Loucy (cell line): ENCODE measurements around the gene PPIP5K1.

Experiments
- H2AFZ ChIP-seq: fragments of 200-600 bp; sonication (generic); 2 replicates; pipeline ENCODE4 v1.6.0; 2016; ENCODE audit warnings: antibody characterized with exemption, mild to moderate bottlenecking, low read length, moderate library complexity
- H3F3A ChIP-seq: fragments of 200-600 bp; 2 replicates; pipeline ENCODE4 v1.6.0; 2016; ENCODE audit warnings: antibody characterized with exemption, low read depth, mild to moderate bottlenecking
- H3K27me3 ChIP-seq: fragments of 200-600 bp; sonication (generic); 2 replicates; pipeline ENCODE4 v1.6.1; 2014; ENCODE audit warnings: low read length, mild to moderate bottlenecking; ENCODE audit not compliant: insufficient read depth, poor library complexity, severe bottlenecking
- H3K36me3 ChIP-seq: fragments of 200-600 bp; sonication (generic); 2 replicates; pipeline ENCODE4 v1.6.1; 2016; ENCODE audit warnings: low read length; ENCODE audit not compliant: insufficient read depth
- H3K4me1 ChIP-seq: fragments of 200-600 bp; sonication (generic); 2 replicates; pipeline ENCODE4 v1.5.1; 2014; ENCODE audit warnings: low read length, mild to moderate bottlenecking; ENCODE audit not compliant: insufficient read depth, poor library complexity, severe bottlenecking
- H3K4me2 ChIP-seq: fragments of 200-600 bp; sonication (generic); 2 replicates; pipeline ENCODE4 v1.6.0; 2014; ENCODE audit warnings: antibody characterized with exemption, low read length, low read depth, mild to moderate bottlenecking; ENCODE audit not compliant: poor library complexity, severe bottlenecking
- H3K4me3 ChIP-seq: fragments of 200-600 bp; sonication (generic); 2 replicates; pipeline ENCODE4 v1.5.1; 2014; ENCODE audit warnings: low read length, mild to moderate bottlenecking, mixed read lengths; ENCODE audit not compliant: poor library complexity, severe bottlenecking
- H3K79me2 ChIP-seq: fragments of 200-600 bp; sonication (generic); 2 replicates; pipeline ENCODE4 v1.6.1; 2014; ENCODE audit warnings: low read length; ENCODE audit not compliant: insufficient read depth
- H3K9ac ChIP-seq: fragments of 200-600 bp; sonication (generic); 2 replicates; pipeline ENCODE4 v1.6.0; 2014; ENCODE audit warnings: mild to moderate bottlenecking, low read depth, low read length, moderate library complexity; ENCODE audit not compliant: poor library complexity, severe bottlenecking
- H3K9me2 ChIP-seq: fragments of 200-600 bp; sonication (generic); replicated peaks from 2 replicates; pipeline ENCODE4 v1.6.1; 2016; ENCODE audit warnings: low read depth, low read length, mixed read lengths
- H3K9me3 ChIP-seq: fragments of 200-600 bp; sonication (generic); 2 replicates; pipeline ENCODE4 v1.6.1; 2014; ENCODE audit warnings: mild to moderate bottlenecking, antibody characterized with exemption, low read length, low read depth; ENCODE audit not compliant: insufficient read depth
- H4K20me1 ChIP-seq: fragments of 200-600 bp; sonication (generic); 2 replicates; pipeline ENCODE4 v1.6.0; 2014; ENCODE audit warnings: antibody characterized with exemption, low read length, mild to moderate bottlenecking; ENCODE audit not compliant: insufficient read depth, poor library complexity, severe bottlenecking
- CTCF ChIP-seq: fragments of 200-600 bp; sonication (generic); conservative IDR thresholded peaks from 2 replicates; pipeline ENCODE4 v1.5.1; 2014; ENCODE audit warnings: mild to moderate bottlenecking, antibody characterized with exemption, low read length
- EZH2phosphoT487 ChIP-seq: fragments of 200-600 bp; IDR thresholded peaks from 2 replicates; pipeline ENCODE4 v1.6.1; 2018; ENCODE audit warnings: antibody characterized with exemption, mild to moderate bottlenecking, moderate library complexity, borderline replicate concordance

PPIP5K1 gene

GRCh38 chr15:43487271-43487895 lies 102.6 kb downstream of the PPIP5K1 start:
- H3K9me2 ChIP-seq: no peaks in the 10 kb centered on the region
- H3K9ac ChIP-seq: no peak overlapping the region
- H3K4me3 ChIP-seq: no peak overlapping the region
- H3F3A ChIP-seq: peaks cover 5% of the 10 kb centered on the region; the same call in 1 of the 2 replicates
- no peak for TF ChIP-seq CTCF
- no peak for TF ChIP-seq EZH2phosphoT487
- no peaks in the 10 kb centered on the region for H3K9me3 ChIP-seq
- peaks cover 25% of the 10 kb centered on the region for H4K20me1 ChIP-seq
- H3K36me3 ChIP-seq: peaks cover 11% of the 10 kb centered on the region; the same call in 1 of the 2 replicates
- no peak overlapping the region for H2AFZ ChIP-seq
- H3K79me2 ChIP-seq: peaks cover 27% of the 10 kb centered on the region
- H3K4me1 ChIP-seq: peaks cover 34% of the 10 kb centered on the region
- H3K27me3 ChIP-seq: no peaks in the 10 kb centered on the region
- no peak overlapping the region for H3K4me2 ChIP-seq

GRCh38 chr15:43484455-43484854 lies 105.6 kb downstream of the PPIP5K1 start:
- Histone ChIP-seq H3K36me3 (peaks cover 25% of the 10 kb centered on the region; the same call in 1 of the 2 replicates), H3K4me1 (peaks cover 11% of the 10 kb centered on the region), H3K9me3 (no peaks in the 10 kb centered on the region), H3K4me2 (no peak overlapping the region), H3K27me3 (no peaks in the 10 kb centered on the region), H2AFZ (no peak overlapping the region), H3K4me3 (no peak overlapping the region), H3F3A (peaks cover under 1% of the 10 kb centered on the region; the same call in 1 of the 2 replicates), H4K20me1 (peaks cover 14% of the 10 kb centered on the region), H3K9me2 (no peaks in the 10 kb centered on the region), H3K79me2 (peaks cover 5% of the 10 kb centered on the region; the same call in 1 of the 2 replicates), H3K9ac (no peak overlapping the region)
- TF ChIP-seq CTCF (no peak), EZH2phosphoT487 (no peak)
